KG1 (cell line): ENCODE measurements around the gene KLK14.
A peak's percentile ranks its signal among the peaks of the same experiment; 100 is the strongest.

Source experiments
- DNase-seq: peaks from one replicate; lab custom pipeline; 2025; lab: John Stamatoyannopoulos, UW

Gene KLK14

GRCh38 chr19:51108066-51108804, 25.5 kb upstream of the KLK14 start, which contains the start of gene CTU1:
TSS of gene CTU1 (minus strand) at chr19:51108409. CDS start at chr19:51104569, 3,840 bp downstream.
- DNase-seq = peak; percentile 95

- peak; percentile 27 for DNase-seq
Measured at GRCh38 chr19:51107406-51108065, 24.8 kb upstream of the KLK14 start.

GRCh38 chr19:51103926-51104341, 21.2 kb upstream of the KLK14 start:
- DNase-seq = no peak

GRCh38 chr19:51102991-51103390, 20.3 kb upstream of the KLK14 start:
- DNase-seq = no peak

GRCh38 chr19:51101171-51101865, 18.6 kb upstream of the KLK14 start:
- no peak for DNase-seq

- DNase-seq = no peak
Measured at GRCh38 chr19:51100601-51101000, 17.9 kb upstream of the KLK14 start.

GRCh38 chr19:51099047-51099382, 16.3 kb upstream of the KLK14 start:
- no peak for DNase-seq

- no peak for DNase-seq
Measured at GRCh38 chr19:51098365-51099046, 15.8 kb upstream of the KLK14 start.

- no peak for DNase-seq
Measured at GRCh38 chr19:51097796-51098195, 15.1 kb upstream of the KLK14 start.

GRCh38 chr19:51097166-51097738, 14.6 kb upstream of the KLK14 start:
- peak; percentile 16 for DNase-seq

- no peak for DNase-seq
Measured at GRCh38 chr19:51096473-51097165, 13.9 kb upstream of the KLK14 start.

- DNase-seq = no peak
Measured at GRCh38 chr19:51094696-51095279, 12.1 kb upstream of the KLK14 start.

- DNase-seq = no peak
Measured at GRCh38 chr19:51093510-51094345, 11.0 kb upstream of the KLK14 start.

GRCh38 chr19:51093101-51093500, 10.4 kb upstream of the KLK14 start:
- no peak for DNase-seq

- DNase-seq = peak; percentile 1
Measured at GRCh38 chr19:51091895-51092873, 9.5 kb upstream of the KLK14 start.

- DNase-seq = no peak
Measured at GRCh38 chr19:51091126-51091525, 8.4 kb upstream of the KLK14 start.

- DNase-seq = no peak
Measured at GRCh38 chr19:51090471-51090870, 7.8 kb upstream of the KLK14 start.

- no peak for DNase-seq
Measured at GRCh38 chr19:51089786-51090185, 7.1 kb upstream of the KLK14 start.
